ENCODE results near the gene MPDZ. TPM values are rescaled to one million over a fixed set of nuclear protein-coding genes. Genes with fewer than 3 reads are reported as not detected.

MPDZ gene
- total and polyA plus RNA-seq, 4 donors, result 9.5 to 62.7 (median 16.2) TPM

DNA sequence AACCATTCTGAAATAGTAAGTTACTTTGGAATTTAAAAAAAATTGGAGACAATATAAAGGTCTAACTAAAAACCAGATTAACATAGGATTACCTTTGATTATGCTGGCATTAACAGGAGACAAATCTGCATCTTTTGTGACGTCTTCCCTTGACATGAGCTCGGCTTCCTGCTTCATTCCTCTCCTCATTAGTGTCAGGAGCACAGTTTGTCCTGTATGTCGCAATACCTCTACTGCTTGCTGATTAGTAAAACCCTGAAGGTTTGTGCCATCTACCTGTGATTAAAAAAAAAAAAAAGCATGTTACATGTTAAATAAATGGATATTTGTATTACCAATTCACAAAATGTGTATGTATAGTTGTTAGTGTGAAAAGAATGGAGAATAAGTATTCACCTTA is 73.7 kb downstream of the MPDZ start:
- 77 to 78% methylated on average over 3 of the region's 3 CpGs for WGBS, 2 donors
- Histone ChIP-seq H3K4me1 (ENCODE audit: control insufficient read depth in 5 of 5, insufficient read depth in 5 of 5, low read length in 5 of 5) (peaks cover 0 to 5% (median 0%) of the 10 kb centered on the region in 5 donors), H3K27me3 (ENCODE audit: control insufficient read depth in 3 of 3, insufficient read depth in 3 of 3, low read length in 2 of 3) (no peaks in the 10 kb centered on the region), H3K9me3 (ENCODE audit: control insufficient read depth in 4 of 4, insufficient read depth in 3 of 4, low read length in 3 of 4) (no peaks in the 10 kb centered on the region), H3K36me3 (ENCODE audit: control insufficient read depth in 4 of 4, insufficient read depth in 4 of 4, low read length in 4 of 4) (peaks cover 3 to 24% (median 22%) of the 10 kb centered on the region in 4 donors), H3K9ac (ENCODE audit: insufficient read depth in 1 of 2, low read length in 2 of 2) (no peak overlapping the region), H3K4me3 (no peak overlapping the region), H3K27ac (ENCODE audit: low read depth in 1 of 2, low read length in 1 of 2) (no peak overlapping the region)
- ATAC-seq (ENCODE audit: insufficient read depth, low FRiP score), result no peak
- no peak for DNase-seq
- TF ChIP-seq, protein P1, sequence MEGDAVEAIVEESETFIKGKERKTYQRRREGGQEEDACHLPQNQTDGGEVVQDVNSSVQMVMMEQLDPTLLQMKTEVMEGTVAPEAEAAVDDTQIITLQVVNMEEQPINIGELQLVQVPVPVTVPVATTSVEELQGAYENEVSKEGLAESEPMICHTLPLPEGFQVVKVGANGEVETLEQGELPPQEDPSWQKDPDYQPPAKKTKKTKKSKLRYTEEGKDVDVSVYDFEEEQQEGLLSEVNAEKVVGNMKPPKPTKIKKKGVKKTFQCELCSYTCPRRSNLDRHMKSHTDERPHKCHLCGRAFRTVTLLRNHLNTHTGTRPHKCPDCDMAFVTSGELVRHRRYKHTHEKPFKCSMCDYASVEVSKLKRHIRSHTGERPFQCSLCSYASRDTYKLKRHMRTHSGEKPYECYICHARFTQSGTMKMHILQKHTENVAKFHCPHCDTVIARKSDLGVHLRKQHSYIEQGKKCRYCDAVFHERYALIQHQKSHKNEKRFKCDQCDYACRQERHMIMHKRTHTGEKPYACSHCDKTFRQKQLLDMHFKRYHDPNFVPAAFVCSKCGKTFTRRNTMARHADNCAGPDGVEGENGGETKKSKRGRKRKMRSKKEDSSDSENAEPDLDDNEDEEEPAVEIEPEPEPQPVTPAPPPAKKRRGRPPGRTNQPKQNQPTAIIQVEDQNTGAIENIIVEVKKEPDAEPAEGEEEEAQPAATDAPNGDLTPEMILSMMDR (IDR thresholded peaks at IDR 0.05; ENCODE audit: control extremely low read depth, extremely low read depth), result no peak

DNA sequence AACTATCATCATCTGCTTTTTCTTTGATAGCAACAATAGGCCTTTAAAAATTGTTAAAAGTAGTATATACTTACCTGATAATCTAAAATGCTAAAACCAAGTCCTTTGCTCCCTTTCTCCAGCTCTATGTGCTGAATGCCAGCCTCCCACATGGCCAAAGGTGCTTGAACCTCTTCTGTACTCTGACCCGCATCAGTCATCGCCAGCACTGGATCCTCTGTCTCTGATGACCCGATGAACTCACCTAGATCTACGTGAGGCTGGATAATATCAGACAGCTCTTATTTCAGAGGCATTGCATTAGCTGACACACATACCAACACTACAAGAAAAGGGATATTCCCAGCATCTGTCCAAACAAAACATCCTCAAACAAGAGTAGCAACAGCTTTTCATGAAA is 89.5 kb downstream of the MPDZ start:
- Histone ChIP-seq H3K4me3 (no peak overlapping the region), H3K27ac (ENCODE audit: low read depth in 1 of 2, low read length in 1 of 2) (no peak overlapping the region), H3K9ac (ENCODE audit: insufficient read depth in 1 of 2, low read length in 2 of 2) (no peak overlapping the region), H3K27me3 (ENCODE audit: control insufficient read depth in 3 of 3, insufficient read depth in 3 of 3, low read length in 2 of 3) (no peaks in the 10 kb centered on the region), H3K4me1 (ENCODE audit: control insufficient read depth in 5 of 5, insufficient read depth in 5 of 5, low read length in 5 of 5) (peaks cover 0 to 3% (median 0%) of the 10 kb centered on the region in 5 donors), H3K36me3 (ENCODE audit: control insufficient read depth in 4 of 4, insufficient read depth in 4 of 4, low read length in 4 of 4) (peaks cover 3 to 42% (median 20%) of the 10 kb centered on the region in 4 donors), H3K9me3 (ENCODE audit: control insufficient read depth in 4 of 4, insufficient read depth in 3 of 4, low read length in 3 of 4) (no peaks in the 10 kb centered on the region)
- WGBS, 2 donors, result 80 to 93% methylated on average over 4 of the region's 4 CpGs
- TF ChIP-seq, protein P1 (IDR thresholded peaks at IDR 0.05; ENCODE audit: control extremely low read depth, extremely low read depth), result no peak
- DNase-seq, result no peak
- ATAC-seq (ENCODE audit: insufficient read depth, low FRiP score), result no peak

DNA sequence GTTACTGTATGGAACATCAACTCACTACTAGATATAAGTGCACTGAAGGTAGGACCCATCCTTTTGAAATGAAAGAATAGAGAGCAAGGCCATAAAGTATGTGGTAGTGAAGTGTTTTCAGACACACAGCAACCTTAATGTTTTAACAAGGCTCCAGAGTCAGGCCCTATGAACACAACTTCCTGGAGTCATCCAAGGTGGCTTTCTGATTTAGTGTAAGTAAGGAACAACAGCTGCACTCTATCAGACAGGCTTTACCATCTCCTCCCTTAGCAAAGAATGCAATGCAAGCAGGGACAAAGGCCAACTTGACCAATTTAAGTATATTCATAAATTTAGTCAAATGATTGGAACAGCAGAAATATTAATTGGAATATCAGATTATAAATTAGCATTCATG is 90.1 kb downstream of the MPDZ start:
- peaks cover 3 to 38% (median 17%) of the 10 kb centered on the region in 4 donors for H3K36me3 ChIP-seq (ENCODE audit: control insufficient read depth in 4 of 4, insufficient read depth in 4 of 4, low read length in 4 of 4)
- no peak overlapping the region for H3K4me3 ChIP-seq
- no peaks in the 10 kb centered on the region for H3K27me3 ChIP-seq (ENCODE audit: control insufficient read depth in 3 of 3, insufficient read depth in 3 of 3, low read length in 2 of 3)
- no peaks in the 10 kb centered on the region for H3K9me3 ChIP-seq (ENCODE audit: control insufficient read depth in 4 of 4, insufficient read depth in 3 of 4, low read length in 3 of 4)
- ATAC-seq (ENCODE audit: insufficient read depth, low FRiP score), result no peak
- H3K4me1 ChIP-seq (ENCODE audit: control insufficient read depth in 5 of 5, insufficient read depth in 5 of 5, low read length in 5 of 5), result peaks cover 0 to 3% (median 0%) of the 10 kb centered on the region in 5 donors
- no peak overlapping the region for H3K9ac ChIP-seq (ENCODE audit: insufficient read depth in 1 of 2, low read length in 2 of 2)
- DNase-seq, result peak in 2 of 3 donors; percentile 41 to 45
- TF ChIP-seq, protein P1 (IDR thresholded peaks at IDR 0.05; ENCODE audit: control extremely low read depth, extremely low read depth), result no peak
- H3K27ac ChIP-seq (ENCODE audit: low read depth in 1 of 2, low read length in 1 of 2), result no peak overlapping the region

DNA sequence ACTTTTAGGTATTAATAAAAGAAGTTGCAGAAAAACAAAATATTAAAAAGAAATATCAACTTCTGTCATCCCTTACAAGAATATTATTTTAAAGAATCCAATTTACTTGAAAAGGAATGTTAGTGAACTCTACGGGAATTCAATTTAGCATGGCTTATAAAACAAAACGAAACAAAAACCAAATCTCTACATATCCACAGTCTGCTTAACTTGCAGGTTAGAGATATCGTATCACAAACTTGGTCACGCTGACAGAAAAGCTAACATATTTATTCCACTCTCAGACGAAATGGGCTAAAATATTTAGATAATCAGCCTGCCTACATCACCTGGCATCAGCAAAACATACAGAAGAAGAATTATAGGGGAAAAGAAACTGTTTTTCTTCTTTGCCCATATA is 92.7 kb downstream of the MPDZ start:
- H3K36me3 ChIP-seq (ENCODE audit: control insufficient read depth in 4 of 4, insufficient read depth in 4 of 4, low read length in 4 of 4), result peaks cover 4 to 30% (median 16%) of the 10 kb centered on the region in 4 donors
- no peak overlapping the region for H3K9ac ChIP-seq (ENCODE audit: insufficient read depth in 1 of 2, low read length in 2 of 2)
- 89 to 91% methylated on average over 5 of the region's 5 CpGs for WGBS, 2 donors

More for the DNA sequence above, 92.7 kb downstream of the MPDZ start:
- TF ChIP-seq, protein P1 (IDR thresholded peaks at IDR 0.05; ENCODE audit: control extremely low read depth, extremely low read depth), result no peak
- Histone ChIP-seq H3K4me3 (no peak overlapping the region), H3K9me3 (ENCODE audit: control insufficient read depth in 4 of 4, insufficient read depth in 3 of 4, low read length in 3 of 4) (no peaks in the 10 kb centered on the region), H3K27me3 (ENCODE audit: control insufficient read depth in 3 of 3, insufficient read depth in 3 of 3, low read length in 2 of 3) (no peaks in the 10 kb centered on the region), H3K27ac (ENCODE audit: low read depth in 1 of 2, low read length in 1 of 2) (no peak overlapping the region), H3K4me1 (ENCODE audit: control insufficient read depth in 5 of 5, insufficient read depth in 5 of 5, low read length in 5 of 5) (peaks cover 0 to 3% (median 0%) of the 10 kb centered on the region in 5 donors)
- ATAC-seq (ENCODE audit: insufficient read depth, low FRiP score) (no peak), DNase-seq (no peak)

Measured in lung (tissue), 12 donors.